Nephron (organoid): Measurements from ENCODE around the gene PHLDB3.
A peak's percentile ranks its signal among the peaks of the same experiment; 100 is the strongest.
"Not testable (repeated sequence)": the region's sequence is repeated elsewhere in the genome, so short reads cannot be mapped to it uniquely, and the experiment has no call there.

ENCODE experiments used
- H3K27ac Mint-ChIP-seq, 3 experiments: 2 replicates each; pipeline ENCODE4 v1.8.0; 2020; ENCODE audit warnings: mixed read lengths in 3 of 3, mild to moderate bottlenecking in 2 of 3, moderate library complexity in 1 of 3
- H3K27me3 Mint-ChIP-seq: 2 replicates; pipeline ENCODE4 v1.8.0; 2021; ENCODE audit warnings: low read depth, mild to moderate bottlenecking, moderate library complexity, mixed read lengths
- H3K36me3 Mint-ChIP-seq: 2 replicates; pipeline ENCODE4 v1.8.0; 2020; ENCODE audit warnings: low read depth, mixed read lengths
- H3K4me1 Mint-ChIP-seq: 2 replicates; pipeline ENCODE4 v1.8.0; 2020; ENCODE audit warnings: mixed read lengths
- H3K4me3 Mint-ChIP-seq, 3 experiments: 2 replicates each; pipeline ENCODE4 v1.8.0; 2020; ENCODE audit warnings: mild to moderate bottlenecking in 3 of 3, mixed read lengths in 3 of 3, moderate library complexity in 2 of 3
- H3K9me3 Mint-ChIP-seq: 2 replicates; pipeline ENCODE4 v1.8.0; 2020; ENCODE audit warnings: mixed read lengths
- TF ChIP-seq, protein P1 (sequence below), 3 experiments: fragments of 200-600 bp; sonication (generic); IDR thresholded peaks; one replicate each; pipeline ENCODE4 v1.5.0; 2021; ENCODE audit warnings: antibody characterized with exemption in 3 of 3; ENCODE audit not compliant: unreplicated experiment in 3 of 3

Gene PHLDB3

GRCh38 chr19:43525836-43526771 lies 21.6 kb upstream of the PHLDB3 start:
- Mint-ChIP-seq H3K4me3 (peak overlapping the region; percentile 90 to 94 (median 94)), H3K36me3 (no peaks in the 10 kb centered on the region), H3K27ac (peak overlapping the region; percentile 36 to 86 (median 80)), H3K4me1 (peaks cover 17% of the 10 kb centered on the region), H3K9me3 (no peaks in the 10 kb centered on the region), H3K27me3 (no peaks in the 10 kb centered on the region)
- TF ChIP-seq, protein P1, sequence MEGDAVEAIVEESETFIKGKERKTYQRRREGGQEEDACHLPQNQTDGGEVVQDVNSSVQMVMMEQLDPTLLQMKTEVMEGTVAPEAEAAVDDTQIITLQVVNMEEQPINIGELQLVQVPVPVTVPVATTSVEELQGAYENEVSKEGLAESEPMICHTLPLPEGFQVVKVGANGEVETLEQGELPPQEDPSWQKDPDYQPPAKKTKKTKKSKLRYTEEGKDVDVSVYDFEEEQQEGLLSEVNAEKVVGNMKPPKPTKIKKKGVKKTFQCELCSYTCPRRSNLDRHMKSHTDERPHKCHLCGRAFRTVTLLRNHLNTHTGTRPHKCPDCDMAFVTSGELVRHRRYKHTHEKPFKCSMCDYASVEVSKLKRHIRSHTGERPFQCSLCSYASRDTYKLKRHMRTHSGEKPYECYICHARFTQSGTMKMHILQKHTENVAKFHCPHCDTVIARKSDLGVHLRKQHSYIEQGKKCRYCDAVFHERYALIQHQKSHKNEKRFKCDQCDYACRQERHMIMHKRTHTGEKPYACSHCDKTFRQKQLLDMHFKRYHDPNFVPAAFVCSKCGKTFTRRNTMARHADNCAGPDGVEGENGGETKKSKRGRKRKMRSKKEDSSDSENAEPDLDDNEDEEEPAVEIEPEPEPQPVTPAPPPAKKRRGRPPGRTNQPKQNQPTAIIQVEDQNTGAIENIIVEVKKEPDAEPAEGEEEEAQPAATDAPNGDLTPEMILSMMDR (IDR thresholded peaks at IDR 0.05; ENCODE audit: unreplicated experiment in 3 of 3): no peak

GRCh38 chr19:43524922-43525835 lies 20.6 kb upstream of the PHLDB3 start:
- Mint-ChIP-seq H3K9me3 (no peaks in the 10 kb centered on the region), H3K36me3 (no peaks in the 10 kb centered on the region), H3K27ac (peak overlapping the region; percentile 26 to 86 (median 36)), H3K4me3 (peak overlapping the region; percentile 90 to 94 (median 94)), H3K4me1 (peaks cover 17% of the 10 kb centered on the region), H3K27me3 (no peaks in the 10 kb centered on the region)
- TF ChIP-seq, protein P1 (IDR thresholded peaks at IDR 0.05; ENCODE audit: unreplicated experiment in 3 of 3): no peak

DNA sequence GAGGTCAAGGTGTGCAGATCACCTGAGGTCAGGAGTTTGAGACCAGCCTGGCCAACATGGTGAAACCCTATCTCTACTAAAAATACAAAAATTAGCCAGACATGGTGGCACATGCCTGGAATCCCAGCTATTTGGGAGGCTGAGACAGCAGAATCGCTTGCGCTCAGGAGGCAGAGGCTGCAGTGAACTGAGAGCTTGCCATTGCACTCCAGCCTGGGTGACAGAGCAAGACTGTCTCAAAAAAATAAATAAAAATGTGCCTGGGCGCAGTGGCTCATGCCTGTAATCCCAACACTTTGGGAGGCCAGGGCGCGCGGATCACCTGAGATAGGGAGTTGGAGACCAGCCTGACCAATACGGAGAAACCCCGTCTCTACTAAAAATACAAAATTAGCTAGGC lies 19.1 kb upstream of the PHLDB3 start:
- Mint-ChIP-seq H3K27ac (peak overlapping the region in 1 of 3 experiments; percentile 59), H3K4me3 (peak overlapping the region in 1 of 3 experiments; percentile 50), H3K4me1 (peaks cover 23% of the 10 kb centered on the region)
- not testable (repeated sequence) for H3K9me3 Mint-ChIP-seq, H3K36me3 Mint-ChIP-seq, H3K27me3 Mint-ChIP-seq

DNA sequence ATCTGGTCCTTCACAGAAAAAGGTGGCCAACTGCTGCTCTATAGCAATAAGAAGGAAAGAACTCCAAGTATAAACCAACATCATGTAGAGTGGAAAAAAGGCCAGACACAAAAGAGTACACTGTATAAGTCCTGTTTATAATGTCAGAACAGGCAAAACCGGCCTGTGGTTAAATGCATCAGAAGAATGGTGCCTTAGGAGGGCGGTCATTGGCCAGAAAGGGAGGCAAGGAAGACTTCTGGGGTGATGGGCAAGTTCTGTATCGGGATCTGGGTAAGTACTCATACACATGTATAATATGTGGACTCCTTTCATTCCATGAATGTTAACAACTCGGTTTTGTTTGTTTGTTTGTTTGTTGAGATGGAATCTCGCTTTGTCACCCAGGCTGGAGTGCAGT lies 18.4 kb upstream of the PHLDB3 start:
- no peaks in the 10 kb centered on the region for H3K27me3 Mint-ChIP-seq
- peaks cover 5% of the 10 kb centered on the region for H3K36me3 Mint-ChIP-seq
- H3K27ac Mint-ChIP-seq: peak overlapping the region in 2 of 3 experiments; percentile 22 to 67
- TF ChIP-seq, protein P1 (IDR thresholded peaks at IDR 0.05; ENCODE audit: unreplicated experiment in 3 of 3): no peak
- no peaks in the 10 kb centered on the region for H3K9me3 Mint-ChIP-seq
- H3K4me1 Mint-ChIP-seq: peaks cover 23% of the 10 kb centered on the region
- peak overlapping the region; percentile 31 to 58 (median 40) for H3K4me3 Mint-ChIP-seq

GRCh38 chr19:43519436-43520088 lies 15.0 kb upstream of the PHLDB3 start:
- TF ChIP-seq, protein P1 (IDR thresholded peaks at IDR 0.05; ENCODE audit: unreplicated experiment in 3 of 3): peak; percentile 91 to 92 (median 92)

More at GRCh38 chr19:43519436-43520088, 15.0 kb upstream of the PHLDB3 start:
- Mint-ChIP-seq H3K4me3 (no peak overlapping the region), H3K36me3 (peaks cover 9% of the 10 kb centered on the region), H3K4me1 (peaks cover 10% of the 10 kb centered on the region), H3K9me3 (no peaks in the 10 kb centered on the region), H3K27me3 (no peaks in the 10 kb centered on the region), H3K27ac (peak overlapping the region; percentile 12 to 26 (median 23))
